Panc1 (cell line): Measurements from ENCODE around the gene UNC13C. TPM values are rescaled to one million over a fixed set of nuclear protein-coding genes. Genes with fewer than 3 reads are reported as not detected.

Experiments used
- ATAC-seq: fragments of 200-7000 bp; cut with Tn5 transposase; 2 replicates; pipeline ENCODE4 v1.9.1; 2020; ENCODE audit warnings: mild to moderate bottlenecking, moderate library complexity
- BruUV-seq: library from RNA; stranded (reverse); fragments of 400-500 nt; replicated peaks from 2 replicates; lab custom pipeline; 2021; lab: Mats Ljungman, UMichigan
- CTCF ChIA-PET: fragments of 300-600 bp; sonication (Branson Sonifier 250); formaldehyde crosslinking; loops from one replicate; lab custom pipeline; 2022; ENCODE audit warnings: antibody characterized with exemption; lab: Charles Lee
- POLR2A ChIA-PET: fragments of 300-600 bp; sonication (Branson Sonifier 250); formaldehyde crosslinking; loops from one replicate; lab custom pipeline; 2022; ENCODE audit warnings: antibody characterized with exemption; lab: Charles Lee
- DNase-seq: peaks from one replicate; pipeline ENCODE4 v3.0.0-alpha.2; 2010; ENCODE audit warnings: low read depth, low spot score
- H3K27ac ChIP-seq: 2 replicates; pipeline ENCODE4 v1.5.1; 2011; ENCODE audit warnings: mild to moderate bottlenecking, low read length, inconsistent platforms
- H3K27me3 ChIP-seq: fragments of 200-500 bp; sonication (Bioruptor generic); 2 replicates; pipeline ENCODE4 v1.6.0; 2014; ENCODE audit warnings: low read length, inconsistent platforms; ENCODE audit not compliant: control insufficient read depth, insufficient read depth
- H3K36me3 ChIP-seq: fragments of 200-500 bp; sonication (Bioruptor generic); 2 replicates; pipeline ENCODE4 v1.5.1; 2014; ENCODE audit warnings: inconsistent platforms, mild to moderate bottlenecking, low read length, moderate library complexity; ENCODE audit not compliant: control insufficient read depth, insufficient read depth
- H3K4me1 ChIP-seq: 2 replicates; pipeline ENCODE4 v1.5.1; 2011; ENCODE audit warnings: inconsistent platforms, mild to moderate bottlenecking, low read length, moderate library complexity; ENCODE audit not compliant: control insufficient read depth, insufficient read depth
- H3K4me3 ChIP-seq, 2 experiments: 2 replicates each; pipeline ENCODE4 v1.5.1; 2011 to 2012; ENCODE audit warnings: low read depth in 2 of 2, low read length in 2 of 2, mild to moderate bottlenecking in 2 of 2, inconsistent platforms in 1 of 2, moderate library complexity in 1 of 2
- H3K9me3 ChIP-seq: fragments of 200-500 bp; sonication (Bioruptor generic); 2 replicates; pipeline ENCODE4 v1.5.1; 2014; ENCODE audit warnings: low read depth, mild to moderate bottlenecking, inconsistent platforms, low read length, moderate library complexity; ENCODE audit not compliant: control insufficient read depth, insufficient read depth
- CTCF ChIP-seq: fragments of 450-650 bp; IDR thresholded peaks from 2 replicates; pipeline ENCODE4 v1.5.1; 2017; ENCODE audit warnings: mild to moderate bottlenecking
- POLR2AphosphoS5 ChIP-seq: IDR thresholded peaks from 2 replicates; pipeline ENCODE4 v1.6.1; 2012; ENCODE audit warnings: mild to moderate bottlenecking, low read depth, low read length, moderate library complexity
- REST ChIP-seq, 2 experiments: IDR thresholded peaks; 2 replicates each; pipeline ENCODE4 v1.6.1; 2011 to 2012; ENCODE audit warnings: low read depth in 2 of 2, control low read depth in 1 of 2, low read length in 1 of 2, mild to moderate bottlenecking in 1 of 2, moderate library complexity in 1 of 2; ENCODE audit not compliant: insufficient read depth in 1 of 2
- SIN3A ChIP-seq: IDR thresholded peaks from 2 replicates; pipeline ENCODE4 v1.6.1; 2012; ENCODE audit warnings: low read depth, mild to moderate bottlenecking, low read length, moderate library complexity, borderline replicate concordance; ENCODE audit not compliant: insufficient read depth
- TCF7L2 ChIP-seq: IDR thresholded peaks from 2 replicates; pipeline ENCODE4 v1.6.1; 2011; ENCODE audit warnings: mild to moderate bottlenecking, low read depth, low read length, inconsistent platforms
- in situ Hi-C: cut with HindIII; loops from 2 replicates; pipeline ENCODE4 v1.10.0; 2016; ENCODE audit warnings: low sequenced_read_pairs, low pct_unique_long_range_greater_than_20kb
- intact Hi-C: fragments of 100-400 bp; cut with micrococcal nuclease; formaldehyde crosslinking; loops from one replicate; pipeline ENCODE4 v1.10.0; 2022; ENCODE audit not compliant: unreplicated experiment
- total RNA-seq: library from RNA; stranded (reverse); gene quantifications from one replicate; pipeline ENCODE4 v1.2.1, GENCODE V29; 2021; ENCODE audit not compliant: unreplicated experiment

Gene UNC13C
- total RNA-seq, 1 experiment from 2014 or later, result not detected

- no TSS peak for BruUV-seq
- POLR2A ChIA-PET, result no interaction called here
- no peak overlapping the region for H3K27ac ChIP-seq
- DNase-seq (no peak), ATAC-seq (no peak)
- H3K4me1 ChIP-seq, result no peaks in the 10 kb centered on the region
- CTCF ChIA-PET, result no interaction called here
- H3K36me3 ChIP-seq, result no peaks in the 10 kb centered on the region
- no peaks in the 10 kb centered on the region for H3K27me3 ChIP-seq
- TF ChIP-seq REST (IDR thresholded peaks at IDR 0.05; ENCODE audit: insufficient read depth in 1 of 2, low read depth in 2 of 2, low read length in 1 of 2) (no peak), TCF7L2 (no peak), SIN3A (no peak), POLR2AphosphoS5 (no peak), CTCF (no peak)
- H3K4me3 ChIP-seq, result no peak overlapping the region
- no peaks in the 10 kb centered on the region for H3K9me3 ChIP-seq
- intact Hi-C loops, result no loop called here
- in situ Hi-C loops, result no loop called here
Observed at GRCh38 chr15:54345301-54345700, 367.1 kb downstream of the UNC13C start.

GRCh38 chr15:54345827-54346226 lies 367.6 kb downstream of the UNC13C start:
- H3K4me1 ChIP-seq, result no peaks in the 10 kb centered on the region
- no peak overlapping the region for H3K27ac ChIP-seq
- no peaks in the 10 kb centered on the region for H3K27me3 ChIP-seq
- POLR2A ChIA-PET, result no interaction called here
- BruUV-seq, result no TSS peak
- CTCF ChIA-PET, result no interaction called here
- intact Hi-C loops (no loop called here), in situ Hi-C loops (no loop called here)
- no peak overlapping the region for H3K4me3 ChIP-seq
- no peaks in the 10 kb centered on the region for H3K36me3 ChIP-seq
- TF ChIP-seq TCF7L2 (no peak), CTCF (no peak), SIN3A (no peak), REST (IDR thresholded peaks at IDR 0.05; ENCODE audit: insufficient read depth in 1 of 2, low read depth in 2 of 2, low read length in 1 of 2) (no peak)
- no peaks in the 10 kb centered on the region for H3K9me3 ChIP-seq
- no peak for DNase-seq
- ATAC-seq, result no peak
